WERI-Rb-1 (cell line): ENCODE results near the gene NPR1.
"Not testable (repeated sequence)": the region's sequence is repeated elsewhere in the genome, so short reads cannot be mapped to it uniquely, and the experiment has no call there.

Experiments
- DNase-seq: peaks from one replicate; pipeline ENCODE4 v3.0.0-alpha.2; 2020
- H3K27ac ChIP-seq: fragments of 250-450 bp; sonication (Bioruptor Pico); 2 replicates; pipeline ENCODE4 v1.5.1; 2020; ENCODE audit warnings: mild to moderate bottlenecking, moderate library complexity
- H3K27me3 ChIP-seq: fragments of 250-450 bp; sonication (Bioruptor Pico); 2 replicates; pipeline ENCODE4 v1.5.1; 2021; ENCODE audit warnings: mild to moderate bottlenecking, low read depth, moderate library complexity; ENCODE audit not compliant: insufficient read depth, severe bottlenecking
- H3K36me3 ChIP-seq: fragments of 250-450 bp; sonication (Bioruptor Pico); 2 replicates; pipeline ENCODE4 v1.5.1; 2020; ENCODE audit warnings: mild to moderate bottlenecking, moderate library complexity
- H3K4me3 ChIP-seq: 2 replicates; pipeline ENCODE4 v1.5.1; 2011; ENCODE audit warnings: low read depth, mild to moderate bottlenecking, control low read depth, low read length
- H3K9me3 ChIP-seq: fragments of 250-450 bp; sonication (Bioruptor Pico); 2 replicates; pipeline ENCODE4 v1.5.1; 2021; ENCODE audit warnings: mild to moderate bottlenecking, moderate library complexity; ENCODE audit not compliant: severe bottlenecking
- TF ChIP-seq, protein P1 (sequence below): IDR thresholded peaks from 2 replicates; pipeline ENCODE4 v1.5.1; 2011; ENCODE audit warnings: low read depth, mild to moderate bottlenecking, control low read depth, inconsistent platforms, low read length

The NPR1 gene

DNA sequence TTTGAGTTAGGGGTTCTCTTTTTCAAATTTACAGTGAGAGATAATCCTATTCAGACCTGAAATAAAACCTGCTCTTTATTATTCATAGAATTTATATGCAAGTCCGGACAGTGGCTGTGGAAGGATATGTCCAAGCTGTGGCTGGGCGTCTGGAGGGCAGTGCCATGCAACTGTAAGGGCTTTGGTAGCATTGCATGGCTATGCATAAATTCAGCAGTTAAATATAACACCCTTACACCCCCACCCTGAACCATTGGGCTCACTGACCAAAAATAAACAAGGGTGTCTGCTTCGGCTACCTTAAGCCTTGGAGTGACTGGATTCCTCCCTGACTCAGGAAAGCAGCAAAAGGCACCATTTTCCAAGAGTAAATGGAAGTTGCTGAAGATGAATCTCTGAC, 39.2 kb upstream of the NPR1 start:
- Histone ChIP-seq H3K27me3 (no peaks in the 10 kb centered on the region), H3K36me3 (peaks cover 96% of the 10 kb centered on the region), H3K27ac (peak overlapping the region; percentile 99), H3K4me3 (no peak overlapping the region), H3K9me3 (no peaks in the 10 kb centered on the region)
- TF ChIP-seq, protein P1, sequence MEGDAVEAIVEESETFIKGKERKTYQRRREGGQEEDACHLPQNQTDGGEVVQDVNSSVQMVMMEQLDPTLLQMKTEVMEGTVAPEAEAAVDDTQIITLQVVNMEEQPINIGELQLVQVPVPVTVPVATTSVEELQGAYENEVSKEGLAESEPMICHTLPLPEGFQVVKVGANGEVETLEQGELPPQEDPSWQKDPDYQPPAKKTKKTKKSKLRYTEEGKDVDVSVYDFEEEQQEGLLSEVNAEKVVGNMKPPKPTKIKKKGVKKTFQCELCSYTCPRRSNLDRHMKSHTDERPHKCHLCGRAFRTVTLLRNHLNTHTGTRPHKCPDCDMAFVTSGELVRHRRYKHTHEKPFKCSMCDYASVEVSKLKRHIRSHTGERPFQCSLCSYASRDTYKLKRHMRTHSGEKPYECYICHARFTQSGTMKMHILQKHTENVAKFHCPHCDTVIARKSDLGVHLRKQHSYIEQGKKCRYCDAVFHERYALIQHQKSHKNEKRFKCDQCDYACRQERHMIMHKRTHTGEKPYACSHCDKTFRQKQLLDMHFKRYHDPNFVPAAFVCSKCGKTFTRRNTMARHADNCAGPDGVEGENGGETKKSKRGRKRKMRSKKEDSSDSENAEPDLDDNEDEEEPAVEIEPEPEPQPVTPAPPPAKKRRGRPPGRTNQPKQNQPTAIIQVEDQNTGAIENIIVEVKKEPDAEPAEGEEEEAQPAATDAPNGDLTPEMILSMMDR = no peak
- DNase-seq = no peak

DNA sequence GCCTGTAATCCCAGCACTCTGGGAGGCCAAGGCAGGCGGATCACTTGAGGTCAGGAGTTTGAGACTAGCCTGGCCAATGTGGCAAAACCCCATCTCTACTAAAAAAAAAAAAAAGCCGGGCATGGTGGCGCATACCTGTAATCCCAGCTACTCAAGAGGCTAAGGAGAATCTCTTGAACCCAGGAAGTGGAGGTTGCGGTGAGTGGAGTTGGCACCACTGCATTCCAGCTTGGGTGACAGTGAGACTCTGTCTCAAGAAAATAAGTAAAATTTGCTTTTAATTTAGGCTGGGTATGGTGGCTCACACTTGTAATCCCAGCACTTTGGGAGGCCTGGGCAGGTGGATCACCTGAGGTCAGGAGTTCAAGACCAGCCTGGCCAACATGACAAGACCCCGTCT, 38.3 kb upstream of the NPR1 start:
- not testable (repeated sequence) for H3K9me3 ChIP-seq, DNase-seq, H3K27me3 ChIP-seq, H3K4me3 ChIP-seq, H3K27ac ChIP-seq
- peaks cover 100% of the 10 kb centered on the region for H3K36me3 ChIP-seq

DNA sequence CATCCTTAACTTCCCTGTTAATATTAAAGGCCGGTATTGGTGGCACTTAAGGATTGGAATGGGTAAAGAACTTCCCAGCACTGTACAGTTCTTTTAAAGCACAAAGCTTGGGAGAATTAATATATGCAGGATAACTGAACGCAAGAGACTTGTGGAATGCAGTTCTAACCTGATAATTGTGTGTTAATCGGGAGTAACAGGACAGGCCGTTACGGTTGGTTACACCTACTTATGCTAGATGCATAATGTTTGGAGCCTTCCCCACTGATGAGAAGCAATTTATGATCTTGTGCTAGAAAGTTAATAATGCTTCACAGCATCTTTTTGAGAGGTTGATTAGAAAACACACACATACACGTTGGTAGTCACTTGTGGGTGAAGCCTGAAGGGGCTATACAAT, 37.6 kb upstream of the NPR1 start:
- no peaks in the 10 kb centered on the region for H3K27me3 ChIP-seq
- H3K9me3 ChIP-seq = no peaks in the 10 kb centered on the region
- no peak overlapping the region for H3K27ac ChIP-seq
- TF ChIP-seq, protein P1 = no peak
- no peak overlapping the region for H3K4me3 ChIP-seq
- DNase-seq = no peak
- H3K36me3 ChIP-seq = peaks cover 100% of the 10 kb centered on the region

DNA sequence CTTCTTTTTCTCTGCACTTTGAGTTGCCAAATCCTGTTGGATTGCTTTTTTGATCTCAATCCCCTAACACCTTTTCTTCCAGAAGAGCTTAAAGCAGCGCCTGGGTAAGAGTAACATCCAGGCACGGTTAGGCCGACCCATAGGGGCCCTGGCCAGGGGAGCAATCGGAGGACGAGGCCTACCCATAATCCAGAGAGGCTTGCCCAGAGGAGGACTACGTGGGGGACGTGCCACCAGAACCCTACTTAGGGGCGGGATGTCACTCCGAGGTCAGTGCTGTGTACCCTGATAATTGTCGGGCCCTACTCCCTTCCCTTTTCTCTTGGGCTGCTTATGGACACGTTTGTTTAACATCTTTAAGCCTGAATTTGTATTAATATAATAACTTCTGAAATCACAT, 36.3 kb upstream of the NPR1 start:
- TF ChIP-seq, protein P1 = no peak
- no peak for DNase-seq
- Histone ChIP-seq H3K4me3 (no peak overlapping the region), H3K27me3 (no peaks in the 10 kb centered on the region), H3K27ac (no peak overlapping the region), H3K9me3 (no peaks in the 10 kb centered on the region), H3K36me3 (peaks cover 100% of the 10 kb centered on the region)

DNA sequence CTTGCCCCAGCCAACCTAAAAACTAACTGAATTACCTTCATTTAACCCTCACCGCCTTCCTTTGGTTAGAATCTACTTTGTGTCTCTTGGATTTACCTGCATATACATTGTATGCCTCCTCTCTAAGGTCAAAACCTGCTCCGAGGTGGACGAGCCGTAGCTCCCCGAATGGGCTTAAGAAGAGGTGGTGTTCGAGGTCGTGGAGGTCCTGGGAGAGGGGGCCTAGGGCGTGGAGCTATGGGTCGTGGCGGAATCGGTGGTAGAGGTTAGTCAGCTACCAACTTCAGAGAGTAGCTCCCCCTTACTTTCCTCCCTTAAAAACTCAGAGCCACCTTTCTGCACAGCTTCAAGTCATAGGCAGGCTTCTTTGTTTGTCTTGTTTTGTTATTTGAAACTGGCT, 35.4 kb upstream of the NPR1 start:
- TF ChIP-seq, protein P1 = no peak
- H3K36me3 ChIP-seq = peaks cover 96% of the 10 kb centered on the region

DNA sequence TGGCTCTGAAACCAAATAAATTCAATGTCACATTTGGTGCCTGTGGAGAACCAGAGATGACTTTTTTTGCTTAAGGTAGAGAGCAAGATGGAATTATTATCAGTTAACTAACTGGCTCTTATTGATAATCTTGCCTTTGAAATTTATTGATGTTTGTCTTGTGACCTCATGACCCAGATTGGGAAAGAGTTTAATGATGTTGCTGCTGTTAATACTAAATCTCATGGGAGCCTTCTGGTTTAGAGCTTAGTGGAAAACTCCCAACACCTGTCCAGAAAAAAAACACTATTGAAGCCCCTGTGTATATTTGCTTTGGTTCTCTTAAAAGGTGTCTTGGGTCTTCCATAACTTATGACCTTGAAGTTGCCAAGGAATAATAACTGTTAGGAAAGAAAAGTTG, 34.7 kb upstream of the NPR1 start:
- Histone ChIP-seq H3K27me3 (no peaks in the 10 kb centered on the region), H3K27ac (no peak overlapping the region), H3K36me3 (peaks cover 89% of the 10 kb centered on the region), H3K4me3 (no peak overlapping the region), H3K9me3 (peaks cover 2% of the 10 kb centered on the region)
- DNase-seq = no peak
- TF ChIP-seq, protein P1 = no peak

More for the DNA sequence above, 35.4 kb upstream of the NPR1 start:
- Histone ChIP-seq H3K27me3 (no peaks in the 10 kb centered on the region), H3K4me3 (no peak overlapping the region), H3K9me3 (no peaks in the 10 kb centered on the region), H3K27ac (no peak overlapping the region)
- no peak for DNase-seq
